Cerebellar nuclear complex (tissue), 1 donor: ENCODE measurements around the gene ARL5C.
"Not testable (repeated sequence)": the region's sequence is repeated elsewhere in the genome, so short reads cannot be mapped to it uniquely, and the experiment has no call there.

Experiments
- DNase-seq, 2 experiments: peaks; one replicate each; lab custom pipeline; 2025; lab: John Stamatoyannopoulos, UW

ARL5C gene

DNA sequence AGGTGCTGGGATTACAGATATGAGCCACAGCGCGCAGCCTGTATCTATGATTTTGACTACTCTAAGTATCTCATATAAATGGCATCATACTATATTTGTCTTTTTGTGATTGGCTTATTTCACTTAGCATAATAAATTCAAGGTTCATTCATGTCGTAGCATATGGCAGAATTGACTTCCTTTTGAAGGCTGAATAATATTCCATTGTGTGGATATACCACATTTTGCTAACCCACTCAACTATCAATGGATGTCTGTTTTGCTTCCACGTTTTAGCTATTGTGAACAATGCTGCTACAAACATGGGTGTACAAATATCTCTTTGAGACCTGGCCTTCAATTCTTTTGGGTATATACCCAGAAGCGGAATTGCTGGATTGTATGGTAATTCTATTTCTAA lies 24.7 kb downstream of the ARL5C start:
- no peak for DNase-seq

DNA sequence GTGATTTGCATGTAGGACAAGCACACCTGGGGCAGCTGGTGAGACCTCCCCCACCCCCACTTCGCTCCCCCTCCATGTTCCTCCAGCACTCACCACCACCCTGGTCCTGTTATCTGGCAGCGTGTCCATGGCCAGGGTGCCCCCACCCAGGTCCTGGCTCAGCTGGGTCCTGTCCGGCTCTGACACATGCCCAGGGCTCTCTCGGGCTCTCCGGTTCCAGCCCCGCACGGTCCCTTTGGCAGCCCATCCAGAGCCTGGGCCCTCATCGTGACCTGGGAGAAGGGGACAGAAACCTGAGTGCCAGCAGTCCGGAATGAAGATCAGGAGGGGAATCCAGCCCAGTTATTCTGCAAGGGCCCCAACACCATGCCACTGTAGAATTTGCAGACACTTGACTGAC lies 26.4 kb downstream of the ARL5C start:
- DNase-seq = no peak

DNA sequence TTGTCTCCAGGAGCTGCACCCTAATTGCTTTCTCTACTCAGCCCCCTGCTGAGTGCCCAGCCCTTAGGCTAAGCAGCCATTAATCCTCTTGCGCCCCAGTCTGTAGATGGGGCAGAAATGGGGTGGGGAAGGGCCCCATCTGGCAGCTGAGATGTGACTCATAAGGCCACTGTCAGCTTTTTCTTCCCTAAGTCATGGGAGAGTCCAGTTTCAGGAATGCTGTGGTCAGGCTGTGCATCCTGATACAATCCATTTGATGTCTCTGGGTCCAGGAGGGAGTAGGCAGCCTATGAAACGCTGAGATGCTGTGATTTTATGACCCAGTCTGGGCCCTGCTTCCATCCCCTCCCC lies 26.8 kb downstream of the ARL5C start:
- no peak for DNase-seq

DNA sequence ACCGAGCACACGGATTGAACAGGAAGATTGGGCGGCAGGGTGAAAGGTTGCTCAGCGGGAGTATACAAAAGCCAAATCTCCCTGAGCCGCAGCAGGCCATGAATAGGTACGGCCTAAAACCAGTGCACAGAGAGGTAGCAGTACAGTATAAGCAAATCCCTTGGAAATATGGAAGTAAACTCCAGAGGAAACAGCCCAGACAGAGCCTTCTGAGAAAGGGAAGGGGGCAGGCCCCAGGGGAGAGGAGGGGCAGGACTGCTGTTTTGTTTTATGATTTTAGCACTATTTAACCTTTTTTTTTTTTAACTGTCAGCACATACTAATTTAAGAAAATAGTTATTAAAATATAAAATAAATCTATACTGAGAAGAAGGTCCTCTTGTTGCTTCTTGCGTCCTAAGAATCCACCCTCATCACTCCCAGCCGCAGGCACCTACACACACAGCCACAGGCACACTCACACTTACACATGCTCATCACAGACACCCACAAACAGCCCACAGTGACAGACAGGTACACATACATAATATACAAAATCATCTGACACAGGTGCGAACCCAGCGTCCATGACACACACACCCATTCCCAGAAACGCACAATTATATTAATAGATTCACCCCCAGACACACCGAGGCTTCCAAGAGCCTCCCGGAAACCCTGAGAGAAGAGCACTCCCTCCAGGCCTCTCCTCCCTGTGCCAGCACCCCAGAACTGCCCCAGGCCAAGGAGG lies 27.4 kb downstream of the ARL5C start:
- no peak for DNase-seq

DNA sequence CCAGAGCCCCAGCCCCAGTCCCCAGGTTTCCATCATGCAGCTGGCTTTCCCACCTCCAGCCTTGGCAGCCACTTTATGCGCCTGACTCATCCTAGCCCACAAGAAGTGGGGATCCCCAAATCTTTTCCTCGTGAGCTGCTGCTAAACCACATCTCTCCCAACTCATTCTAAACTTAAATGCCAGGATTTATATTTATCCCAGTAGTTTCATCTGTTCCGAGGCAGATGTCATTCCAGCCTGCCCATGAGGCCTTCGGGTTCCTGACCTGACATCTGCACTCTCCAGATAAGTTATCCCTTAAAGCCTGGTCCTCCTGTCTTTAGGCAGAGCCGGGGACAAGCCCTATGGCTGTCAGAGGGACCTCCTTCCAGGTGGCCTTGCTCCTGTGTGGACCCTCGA lies 31.1 kb downstream of the ARL5C start:
- no peak for DNase-seq

DNA sequence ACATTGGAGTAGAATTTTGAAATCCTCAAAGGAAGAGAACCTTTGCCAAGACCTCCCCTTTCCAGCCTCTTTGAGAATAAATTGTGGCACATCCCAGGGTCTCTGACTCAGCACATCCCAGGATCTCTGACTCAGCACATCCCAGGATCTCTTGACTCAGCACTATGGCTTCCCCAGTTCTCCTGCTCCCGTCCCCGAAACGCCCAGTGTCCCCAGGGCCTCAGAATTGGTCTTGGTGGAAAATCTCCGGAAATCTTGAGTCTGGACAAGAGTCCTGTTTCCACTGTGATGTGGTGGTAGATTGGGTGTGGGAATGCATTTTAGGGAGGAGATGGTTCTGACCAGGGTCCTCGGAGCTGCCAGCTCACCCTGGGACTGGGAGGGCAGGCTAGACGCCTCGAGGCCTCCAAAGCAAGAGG lies 33.8 kb downstream of the ARL5C start:
- DNase-seq = no peak

DNA sequence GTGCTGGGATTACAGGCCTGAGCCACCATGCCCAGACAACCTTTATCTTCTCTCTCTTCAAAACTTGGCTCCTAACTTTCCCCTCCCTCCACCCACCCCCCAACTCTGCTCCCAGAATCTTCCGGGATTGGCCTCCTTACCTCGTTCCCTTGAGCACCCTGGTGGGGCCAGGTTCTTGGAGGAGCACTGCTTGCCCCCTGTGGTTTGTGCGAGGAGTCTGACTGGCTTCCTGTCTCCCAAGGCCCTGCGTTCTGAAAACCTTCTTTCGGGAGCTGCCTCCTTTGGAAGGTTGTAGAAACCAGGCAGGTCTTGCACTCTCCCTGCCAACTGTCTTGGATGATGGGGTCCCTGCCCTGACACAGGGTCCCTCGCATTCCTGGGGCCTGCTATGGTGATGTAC lies 34.3 kb downstream of the ARL5C start:
- no peak for DNase-seq

DNA sequence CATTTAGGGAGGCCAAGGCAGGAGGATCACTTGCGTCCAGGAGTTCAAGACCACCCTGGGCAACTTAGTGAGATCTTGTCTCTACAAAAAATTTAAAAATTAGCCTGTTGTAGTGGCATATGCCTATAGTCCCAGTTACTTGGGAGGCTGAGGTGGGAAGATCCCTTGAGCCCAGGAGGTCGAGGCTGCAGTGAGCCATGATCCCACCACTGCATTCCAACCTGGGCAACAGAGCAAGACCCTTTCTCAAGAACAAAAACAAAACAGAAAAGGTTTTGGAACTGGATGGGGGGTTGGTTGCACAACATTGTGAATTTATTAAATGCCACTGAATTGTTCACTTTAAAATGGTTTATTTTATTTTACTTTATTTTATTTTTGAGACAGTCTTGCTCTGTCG lies 35.8 kb downstream of the ARL5C start:
- no peak for DNase-seq

DNA sequence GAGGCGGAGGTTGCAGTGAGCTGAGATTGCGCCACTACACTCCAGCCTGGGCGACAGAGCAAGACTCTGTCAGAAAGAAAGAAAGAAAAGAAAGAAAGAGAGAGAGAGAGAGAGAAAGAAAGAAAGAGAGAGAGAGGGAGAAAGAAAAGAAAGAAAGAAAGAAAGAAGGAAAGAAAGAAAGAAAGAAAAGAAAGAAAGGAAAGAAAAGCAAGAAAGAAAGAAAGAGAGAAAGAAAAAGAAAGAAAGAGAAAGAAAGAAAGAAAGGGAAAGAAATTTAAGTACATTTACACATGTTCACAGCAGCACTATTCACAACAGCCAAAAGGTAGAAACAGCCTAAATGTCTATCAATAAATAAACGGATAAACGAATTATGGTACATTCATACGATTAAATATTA lies 36.4 kb downstream of the ARL5C start:
- DNase-seq = not testable (repeated sequence)

DNA sequence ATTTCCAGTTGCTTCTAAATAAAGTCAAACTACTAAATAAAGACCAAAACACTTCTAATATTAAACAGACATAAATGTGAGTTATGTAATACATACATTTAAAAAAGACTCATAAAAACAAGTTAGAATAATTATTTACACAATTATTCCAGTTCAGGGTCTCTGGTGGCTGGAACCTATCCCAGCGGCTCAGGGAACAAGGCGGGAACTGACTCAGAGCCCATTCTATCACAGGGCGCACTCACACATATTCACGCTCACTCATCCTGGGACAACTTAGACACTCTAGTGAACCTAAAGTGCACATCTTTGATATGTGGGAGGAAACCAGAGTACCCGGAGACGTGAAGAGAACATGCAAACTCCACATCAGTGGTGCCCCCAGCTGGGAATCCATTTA lies 39.5 kb downstream of the ARL5C start:
- no peak for DNase-seq

DNA sequence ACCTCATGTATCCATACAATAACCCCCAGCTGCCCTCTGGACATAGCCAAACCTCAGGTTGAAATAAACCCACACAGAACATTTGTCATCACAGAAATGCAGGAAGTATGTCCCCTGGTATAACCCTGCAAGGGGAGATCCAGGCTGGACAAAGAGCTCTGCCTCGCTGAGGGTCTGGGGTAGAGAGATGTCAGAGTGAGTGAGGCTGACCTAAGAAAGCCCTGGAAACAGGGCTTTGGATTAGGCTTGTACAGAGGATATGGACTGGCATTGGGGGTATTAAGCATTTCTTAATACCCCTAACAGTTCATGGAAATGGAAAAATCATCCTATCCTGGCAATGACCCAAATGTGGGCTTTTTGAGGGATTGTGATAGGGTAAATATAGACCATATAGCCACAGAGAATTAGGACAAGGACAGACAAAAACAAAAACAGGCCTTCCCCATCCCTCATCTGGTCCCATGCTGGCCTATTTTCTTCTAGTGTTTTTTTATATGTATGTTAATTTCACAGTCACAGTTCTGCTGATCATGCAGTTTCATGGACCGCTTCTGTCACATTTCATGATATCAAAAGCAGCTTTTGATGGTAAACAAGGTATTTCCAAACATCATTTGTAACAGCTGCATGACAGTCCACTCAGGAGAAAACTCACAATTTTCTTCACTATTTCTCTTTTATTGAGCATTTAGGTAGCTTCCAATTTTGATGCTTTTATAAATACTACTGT lies 40.7 kb downstream of the ARL5C start:
- DNase-seq = no peak

DNA sequence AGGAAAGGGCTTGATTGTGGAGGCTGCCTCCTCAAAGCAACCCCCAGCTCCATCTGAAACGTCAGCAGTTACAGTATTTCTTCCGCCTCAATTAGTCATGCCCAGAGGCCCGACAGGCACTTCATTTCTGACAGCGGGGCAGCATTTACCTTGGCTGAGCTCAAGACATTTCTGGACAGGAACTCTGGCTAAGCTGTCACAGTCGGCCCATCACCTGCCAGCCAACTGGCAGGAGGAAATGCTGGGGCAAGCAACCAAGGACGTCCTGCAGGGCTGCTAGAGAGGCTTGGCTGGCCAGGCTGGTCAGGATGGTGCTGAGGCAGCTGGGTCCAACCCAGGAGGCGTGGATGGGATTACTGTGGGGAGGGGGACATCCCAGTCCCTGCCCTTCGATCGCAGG lies 42.3 kb downstream of the ARL5C start:
- DNase-seq = peak; percentile 92 to 94

DNA sequence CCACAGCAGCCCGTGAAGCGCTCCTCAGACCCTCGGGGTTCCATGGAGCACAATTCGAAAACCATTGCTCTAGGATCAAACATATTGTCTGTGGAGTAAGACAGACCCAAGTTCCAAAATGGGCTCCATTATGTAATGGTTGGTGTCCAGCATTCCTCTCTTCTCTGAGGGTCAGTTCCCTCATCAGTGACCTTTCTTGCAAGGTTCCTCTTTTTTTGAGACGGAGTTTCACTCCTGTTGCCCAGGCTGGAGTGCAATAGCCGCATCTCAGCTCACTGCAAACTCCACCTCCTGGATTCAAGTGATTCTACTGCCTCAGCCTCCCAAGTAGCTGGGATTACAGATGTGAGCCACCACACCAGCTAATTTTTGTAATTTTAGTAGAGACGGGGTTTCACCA lies 43.0 kb downstream of the ARL5C start:
- no peak for DNase-seq

DNA sequence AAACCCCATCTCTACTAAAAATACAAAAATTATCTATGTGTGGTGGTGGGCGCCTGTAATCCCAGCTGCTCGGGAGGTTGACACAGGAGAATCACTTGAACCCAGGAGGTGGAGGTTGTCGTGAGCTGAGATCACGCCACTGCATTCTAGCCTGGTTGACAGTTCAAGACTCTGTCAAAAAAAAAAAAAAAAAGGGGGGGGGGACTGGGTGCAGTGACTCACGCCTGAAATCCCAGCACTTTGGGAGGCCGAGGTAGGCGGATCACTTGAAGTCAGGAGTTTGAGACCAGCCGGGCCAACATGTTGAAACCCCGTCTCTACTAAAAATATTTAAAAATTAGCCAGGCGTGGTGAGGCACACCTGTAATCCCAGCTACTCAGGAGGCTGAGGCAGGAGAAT lies 44.0 kb downstream of the ARL5C start:
- not testable (repeated sequence) for DNase-seq

DNA sequence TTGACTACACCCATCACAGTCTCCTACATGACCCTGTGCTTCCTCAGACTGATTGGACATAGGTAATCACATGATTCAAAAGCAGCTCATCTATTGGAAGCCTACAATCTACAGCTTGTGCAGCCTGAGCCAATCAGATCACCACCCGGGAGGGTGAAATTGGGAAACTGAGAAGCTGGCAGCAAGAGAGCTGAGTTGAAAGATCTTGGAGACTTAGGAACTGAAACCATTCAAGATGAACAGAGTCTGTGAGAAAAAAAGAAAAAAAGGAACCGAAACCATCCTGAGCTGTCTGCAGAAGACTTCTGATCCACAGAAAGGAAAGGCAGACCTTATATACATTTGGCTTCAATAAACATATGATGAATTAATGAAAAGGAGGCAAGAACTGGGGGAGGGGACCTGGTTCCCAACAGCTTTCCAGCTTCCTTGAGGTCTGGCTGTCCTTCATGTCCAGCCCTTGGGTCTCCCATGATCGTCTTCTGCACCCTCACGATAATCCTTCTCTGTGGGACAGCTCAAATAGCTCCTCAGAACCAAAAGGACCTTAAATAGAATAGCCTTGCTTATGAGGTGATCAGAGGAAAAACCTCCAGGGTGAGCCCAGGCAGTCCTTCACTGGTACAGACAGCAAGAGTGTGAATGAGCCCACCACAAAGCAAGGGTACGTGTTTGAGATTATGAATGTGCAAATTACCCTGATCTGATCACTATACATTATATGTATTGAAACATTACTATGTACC lies 47.1 kb downstream of the ARL5C start:
- no peak for DNase-seq

DNA sequence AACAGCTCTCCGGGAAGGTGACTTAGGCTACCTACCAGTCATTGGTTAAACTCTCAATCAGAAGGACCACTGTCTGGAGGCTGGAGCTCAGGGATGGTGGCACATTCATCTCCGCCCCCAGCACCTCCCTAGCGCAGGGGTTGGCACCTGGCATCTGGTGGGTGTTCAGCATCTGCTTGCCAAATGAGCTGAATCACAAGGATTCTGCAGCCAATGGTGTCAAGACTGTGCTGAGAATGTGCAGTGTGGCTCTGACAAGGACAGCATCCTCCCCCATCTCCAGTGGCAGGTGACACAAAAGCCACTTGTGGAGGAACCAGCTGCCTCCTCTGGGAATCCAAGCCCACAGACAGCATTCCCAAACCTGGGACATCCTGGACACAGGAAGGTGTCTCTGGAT lies 49.7 kb downstream of the ARL5C start:
- no peak for DNase-seq

DNA sequence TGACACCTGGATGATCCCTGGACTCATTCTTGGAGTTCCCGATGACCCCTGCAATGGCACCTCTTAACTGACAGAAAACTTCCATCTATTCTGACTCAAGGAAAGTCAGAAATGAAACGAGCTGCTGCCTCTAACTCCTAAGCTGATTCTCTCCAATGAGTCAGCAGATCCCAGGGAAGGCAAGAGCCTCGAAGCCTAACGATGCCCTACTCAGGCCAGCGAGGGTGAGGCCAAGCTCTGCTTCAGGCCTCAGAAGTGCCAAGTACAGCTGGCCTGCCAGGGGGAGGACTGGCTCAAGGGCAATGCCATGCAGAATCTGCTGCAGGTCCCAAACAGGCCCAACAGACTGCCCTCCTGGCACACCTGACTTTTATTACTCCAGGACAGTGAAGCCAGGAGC lies 50.8 kb downstream of the ARL5C start:
- DNase-seq = no peak

DNA sequence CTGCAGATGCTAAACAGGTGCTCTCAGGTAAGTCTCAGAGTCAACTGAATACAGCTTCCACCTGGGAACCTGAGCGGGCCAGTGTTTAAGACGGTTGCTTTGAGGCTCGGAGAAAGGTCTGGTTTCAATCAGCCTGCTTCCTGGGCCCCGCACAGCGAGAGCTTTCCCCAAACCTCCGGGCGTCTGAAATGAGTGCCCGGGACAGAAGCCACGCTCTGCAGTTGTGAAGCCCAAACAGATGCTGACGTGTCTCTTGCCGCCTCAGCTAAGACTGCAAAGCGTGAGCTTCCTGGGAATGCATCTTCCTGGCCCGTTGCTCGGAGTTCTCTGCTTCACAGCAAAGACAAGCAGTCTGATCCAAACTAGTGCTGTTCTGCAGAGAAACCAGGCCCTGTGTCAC lies 51.2 kb downstream of the ARL5C start:
- no peak for DNase-seq

DNA sequence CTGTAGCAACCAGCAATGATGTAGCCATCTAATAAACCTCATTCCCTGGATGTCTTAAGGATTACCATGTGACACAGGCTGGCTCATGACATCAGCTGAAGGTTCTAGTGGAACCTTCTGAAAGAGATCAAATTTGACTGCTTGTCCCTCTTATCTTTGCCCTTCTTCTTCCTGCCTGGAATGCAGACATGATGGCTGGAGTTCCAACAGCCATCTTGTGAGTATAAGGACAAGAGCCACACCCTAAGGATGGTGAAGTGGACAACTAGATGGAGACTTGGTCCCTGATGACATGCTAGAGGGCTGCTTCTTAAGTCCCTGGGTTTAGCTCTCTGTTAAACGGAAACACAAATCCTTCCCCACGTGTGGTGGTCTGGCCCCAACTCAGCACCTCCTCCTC lies 52.1 kb downstream of the ARL5C start:
- DNase-seq = no peak

DNA sequence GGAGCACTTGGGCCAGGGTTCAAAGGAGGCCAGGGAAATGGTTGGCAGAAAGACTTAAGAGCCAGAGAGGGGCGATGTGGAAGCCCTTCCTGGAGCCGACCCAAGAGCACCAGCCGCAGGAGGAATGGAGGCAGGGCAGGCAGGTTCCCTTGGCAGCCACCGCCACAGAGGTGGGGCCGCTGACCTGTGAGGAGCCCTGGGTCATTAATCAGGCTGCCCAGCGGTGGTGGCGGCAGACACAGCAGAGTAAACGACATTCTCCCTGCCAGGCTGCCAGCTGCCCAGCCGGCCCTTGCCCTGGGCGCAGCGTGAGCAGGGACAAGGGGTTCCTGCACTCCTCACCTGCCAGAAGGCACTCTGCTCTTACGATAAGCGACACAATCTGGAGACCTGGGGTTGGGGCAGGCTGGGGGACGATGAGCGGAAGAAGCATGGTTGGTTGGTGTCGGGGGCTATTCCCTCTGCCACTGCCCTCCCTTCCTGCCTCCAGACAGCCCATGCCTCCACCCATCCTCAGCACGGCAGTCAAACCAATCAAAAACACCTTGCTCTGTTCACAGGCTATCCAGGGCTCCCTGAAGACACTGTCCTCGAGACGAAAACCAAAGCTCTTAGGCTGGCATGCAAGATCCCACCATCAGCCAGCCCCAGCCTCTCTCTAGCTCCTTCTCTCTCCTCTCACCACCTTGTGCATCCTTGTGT lies 55.4 kb downstream of the ARL5C start:
- DNase-seq = no peak

DNA sequence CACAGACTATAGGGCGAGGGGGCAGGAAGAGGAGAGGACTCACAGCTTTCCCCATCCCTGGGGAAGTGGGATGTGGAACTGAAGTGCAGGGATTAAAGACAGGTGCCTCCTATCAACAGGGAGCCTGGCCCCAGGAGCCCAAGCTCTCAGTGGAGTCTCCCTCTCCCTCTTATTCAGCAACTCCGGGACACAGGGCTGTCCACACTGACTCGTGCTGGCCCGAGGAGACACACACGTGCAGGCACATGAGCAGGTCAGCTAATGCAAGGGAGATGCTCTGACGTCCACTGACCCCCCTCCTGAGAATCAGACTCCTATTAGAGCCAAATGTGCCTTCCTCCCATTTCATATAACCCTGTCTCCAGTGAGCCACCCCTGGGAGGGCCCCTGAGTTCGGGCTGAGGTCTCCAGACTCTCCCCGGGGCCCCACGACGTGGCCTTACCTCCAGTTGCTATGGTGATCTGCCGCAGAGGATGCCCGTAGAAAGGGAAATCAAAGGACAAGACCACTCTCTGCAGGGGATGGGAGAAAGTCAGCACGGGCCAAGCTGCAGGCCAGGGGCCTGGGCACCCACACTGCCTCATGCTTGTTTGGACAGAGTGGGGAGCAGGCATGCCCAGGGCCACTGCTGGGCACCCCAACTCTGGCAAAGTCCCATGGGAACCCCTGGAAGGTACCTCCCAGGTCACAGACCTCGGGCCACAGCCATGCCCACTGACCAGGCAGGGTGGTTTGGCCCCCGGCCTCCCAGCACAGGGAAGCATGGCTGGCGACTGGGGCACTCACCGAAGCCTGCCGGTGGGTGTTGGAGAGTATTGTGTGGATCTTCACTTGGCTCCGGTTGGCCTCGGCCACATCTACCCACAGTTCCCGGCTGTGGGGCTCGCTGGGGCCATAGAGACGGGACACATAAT lies 57.2 kb downstream of the ARL5C start:
- no peak for DNase-seq
